Caco-2 (cell line): ENCODE data around the gene EWSR1. TPM values are rescaled to one million over a fixed set of nuclear protein-coding genes. Genes with fewer than 3 reads are reported as not detected.

Experiments
- BruUV-seq: library from RNA; stranded (reverse); fragments of 400-500 nt; replicated peaks from 2 replicates; lab custom pipeline; 2021; lab: Mats Ljungman, UMichigan
- CTCF ChIA-PET: fragments of 300-600 bp; sonication (Branson Sonifier 250); formaldehyde crosslinking; loops from one replicate; lab custom pipeline; 2022; ENCODE audit warnings: antibody characterized with exemption; lab: Charles Lee
- POLR2A ChIA-PET: fragments of 300-600 bp; sonication (Branson Sonifier 250); formaldehyde crosslinking; loops from one replicate; lab custom pipeline; 2022; ENCODE audit warnings: antibody characterized with exemption; lab: Charles Lee
- DNase-seq, 2 experiments: peaks; one replicate each; pipeline versions ENCODE4 v3.0.0 to v3.0.0-alpha.2; 2020 to 2022
- H3K27me3 ChIP-seq: replicated peaks from 2 replicates; pipeline ENCODE4 v1.6.0; 2011; ENCODE audit warnings: low read length; ENCODE audit not compliant: control insufficient read depth, insufficient read depth
- H3K36me3 ChIP-seq: 2 replicates; pipeline ENCODE4 v1.5.1; 2011; ENCODE audit warnings: low read length; ENCODE audit not compliant: control insufficient read depth, insufficient read depth
- H3K4me1 ChIP-seq: fragments of 250-450 bp; sonication (Bioruptor Pico); 2 replicates; pipeline ENCODE4 v1.5.1; 2020; ENCODE audit warnings: mild to moderate bottlenecking
- H3K4me3 ChIP-seq: 2 replicates; pipeline ENCODE4 v1.5.1; 2011; ENCODE audit warnings: low read depth, mild to moderate bottlenecking, control low read depth, low read length
- H3K9me3 ChIP-seq: fragments of 250-450 bp; sonication (Bioruptor Pico); 2 replicates; pipeline ENCODE4 v1.5.1; 2020; ENCODE audit warnings: mild to moderate bottlenecking, moderate library complexity
- H3K27ac Mint-ChIP-seq: one replicate; pipeline ENCODE4 v1.8.0; 2022; ENCODE audit warnings: mixed read lengths; ENCODE audit not compliant: unreplicated experiment
- H3K27me3 Mint-ChIP-seq: one replicate; pipeline ENCODE4 v1.8.0; 2022; ENCODE audit warnings: mixed read lengths; ENCODE audit not compliant: insufficient read depth, unreplicated experiment
- H3K36me3 Mint-ChIP-seq: one replicate; pipeline ENCODE4 v1.8.0; 2022; ENCODE audit warnings: mild to moderate bottlenecking, mixed read lengths; ENCODE audit not compliant: insufficient read depth, unreplicated experiment
- H3K4me1 Mint-ChIP-seq: one replicate; pipeline ENCODE4 v1.8.0; 2022; ENCODE audit warnings: low read depth, mixed read lengths; ENCODE audit not compliant: unreplicated experiment
- H3K4me3 Mint-ChIP-seq: one replicate; pipeline ENCODE4 v1.8.0; 2022; ENCODE audit warnings: mild to moderate bottlenecking, moderate library complexity, mixed read lengths; ENCODE audit not compliant: unreplicated experiment
- H3K9me3 Mint-ChIP-seq: one replicate; pipeline ENCODE4 v1.8.0; 2022; ENCODE audit warnings: mixed read lengths; ENCODE audit not compliant: unreplicated experiment
- intact Hi-C: fragments of 100-400 bp; cut with micrococcal nuclease; formaldehyde crosslinking; loops from one replicate; pipeline ENCODE4 v1.10.0; 2022; ENCODE audit not compliant: unreplicated experiment
- total RNA-seq: library from RNA; stranded (reverse); gene quantifications from 2 replicates; pipeline ENCODE4 v1.2.3, GENCODE V29; 2022
- TF ChIP-seq, protein P1 (sequence below), 2 experiments: fragments of 200-600 bp in 1 of 2; IDR thresholded peaks; 1 replicate in 1 of 2; 2 replicates in 1 of 2; pipeline versions ENCODE4 v1.5.1 to v1.8.0; 2011 to 2022; ENCODE audit warnings: antibody characterized with exemption in 1 of 2, control low read depth in 1 of 2, inconsistent platforms in 1 of 2, low read depth in 1 of 2, low read length in 1 of 2, mild to moderate bottlenecking in 1 of 2, moderate library complexity in 1 of 2; ENCODE audit not compliant: insufficient read depth in 1 of 2, severe bottlenecking in 1 of 2, unreplicated experiment in 1 of 2

The EWSR1 gene
- total RNA-seq, 1 experiment from 2014 or later = 358 TPM

DNA sequence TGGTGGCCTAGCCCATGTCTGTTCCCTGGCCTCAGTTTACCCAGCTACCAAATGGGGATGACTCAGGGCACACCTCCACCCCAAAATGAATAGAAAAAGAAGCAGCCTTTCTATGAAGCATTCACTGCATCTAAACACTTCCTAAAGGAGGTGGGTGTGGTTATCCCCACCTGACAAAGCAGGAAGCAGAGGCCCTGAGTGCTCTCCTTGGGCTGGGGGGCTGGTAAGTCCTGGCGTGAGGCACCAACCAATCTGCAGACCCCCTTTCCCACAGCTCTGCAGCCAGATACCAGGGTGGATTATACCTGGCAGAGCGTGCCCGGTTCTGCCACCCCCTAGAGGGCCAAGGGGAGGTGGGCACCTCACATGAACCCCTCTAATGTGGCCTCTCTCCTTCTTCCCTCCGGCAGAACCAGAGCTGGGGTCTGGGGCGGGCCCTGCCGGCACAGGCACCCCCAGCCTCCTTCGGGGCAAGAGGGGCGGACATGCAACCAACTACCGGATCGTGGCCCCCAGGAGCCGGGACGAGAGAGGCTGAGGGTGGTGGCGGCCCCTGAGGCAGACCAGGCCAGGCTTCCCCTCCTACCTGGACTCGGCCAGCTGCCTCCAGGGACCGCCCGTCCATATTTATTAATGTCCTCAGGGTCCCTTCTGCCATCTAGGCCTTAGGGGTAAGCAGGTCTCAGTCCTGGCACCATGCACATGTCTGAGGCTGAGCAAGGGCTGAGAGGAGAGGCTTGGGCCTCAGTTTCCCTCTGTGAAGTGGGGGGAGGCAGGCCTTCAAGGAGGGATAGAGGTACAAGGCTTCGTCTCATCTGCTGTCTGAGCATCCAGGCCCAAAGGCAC lies 9.4 kb upstream of the EWSR1 start:
- Histone ChIP-seq H3K27me3 (no peaks in the 10 kb centered on the region), H3K4me3 (no peak overlapping the region), H3K9me3 (no peaks in the 10 kb centered on the region), H3K36me3 (no peaks in the 10 kb centered on the region; the same call in 1 of the 2 replicates), H3K4me1 (no peaks in the 10 kb centered on the region)
- ChIA-PET CTCF (interaction anchor here (0.5 to 1.5 kb wide), 4 partner anchors 11 to 56 kb away, joined by 4 to 10 read pairs (median 4); no protein-coding TSS in a partner anchor), POLR2A (no interaction called here)
- intact Hi-C loops = no loop called here
- Mint-ChIP-seq H3K9me3 (no peaks in the 10 kb centered on the region), H3K36me3 (no peaks in the 10 kb centered on the region), H3K27me3 (no peaks in the 10 kb centered on the region), H3K4me1 (no peaks in the 10 kb centered on the region), H3K27ac (no peak overlapping the region), H3K4me3 (no peak overlapping the region)
- no peak for DNase-seq
- no TSS peak for BruUV-seq
- TF ChIP-seq, protein P1, sequence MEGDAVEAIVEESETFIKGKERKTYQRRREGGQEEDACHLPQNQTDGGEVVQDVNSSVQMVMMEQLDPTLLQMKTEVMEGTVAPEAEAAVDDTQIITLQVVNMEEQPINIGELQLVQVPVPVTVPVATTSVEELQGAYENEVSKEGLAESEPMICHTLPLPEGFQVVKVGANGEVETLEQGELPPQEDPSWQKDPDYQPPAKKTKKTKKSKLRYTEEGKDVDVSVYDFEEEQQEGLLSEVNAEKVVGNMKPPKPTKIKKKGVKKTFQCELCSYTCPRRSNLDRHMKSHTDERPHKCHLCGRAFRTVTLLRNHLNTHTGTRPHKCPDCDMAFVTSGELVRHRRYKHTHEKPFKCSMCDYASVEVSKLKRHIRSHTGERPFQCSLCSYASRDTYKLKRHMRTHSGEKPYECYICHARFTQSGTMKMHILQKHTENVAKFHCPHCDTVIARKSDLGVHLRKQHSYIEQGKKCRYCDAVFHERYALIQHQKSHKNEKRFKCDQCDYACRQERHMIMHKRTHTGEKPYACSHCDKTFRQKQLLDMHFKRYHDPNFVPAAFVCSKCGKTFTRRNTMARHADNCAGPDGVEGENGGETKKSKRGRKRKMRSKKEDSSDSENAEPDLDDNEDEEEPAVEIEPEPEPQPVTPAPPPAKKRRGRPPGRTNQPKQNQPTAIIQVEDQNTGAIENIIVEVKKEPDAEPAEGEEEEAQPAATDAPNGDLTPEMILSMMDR (IDR thresholded peaks at IDR 0.05; ENCODE audit: insufficient read depth in 1 of 2, low read depth in 1 of 2, low read length in 1 of 2, severe bottlenecking in 1 of 2, unreplicated experiment in 1 of 2) = no peak

DNA sequence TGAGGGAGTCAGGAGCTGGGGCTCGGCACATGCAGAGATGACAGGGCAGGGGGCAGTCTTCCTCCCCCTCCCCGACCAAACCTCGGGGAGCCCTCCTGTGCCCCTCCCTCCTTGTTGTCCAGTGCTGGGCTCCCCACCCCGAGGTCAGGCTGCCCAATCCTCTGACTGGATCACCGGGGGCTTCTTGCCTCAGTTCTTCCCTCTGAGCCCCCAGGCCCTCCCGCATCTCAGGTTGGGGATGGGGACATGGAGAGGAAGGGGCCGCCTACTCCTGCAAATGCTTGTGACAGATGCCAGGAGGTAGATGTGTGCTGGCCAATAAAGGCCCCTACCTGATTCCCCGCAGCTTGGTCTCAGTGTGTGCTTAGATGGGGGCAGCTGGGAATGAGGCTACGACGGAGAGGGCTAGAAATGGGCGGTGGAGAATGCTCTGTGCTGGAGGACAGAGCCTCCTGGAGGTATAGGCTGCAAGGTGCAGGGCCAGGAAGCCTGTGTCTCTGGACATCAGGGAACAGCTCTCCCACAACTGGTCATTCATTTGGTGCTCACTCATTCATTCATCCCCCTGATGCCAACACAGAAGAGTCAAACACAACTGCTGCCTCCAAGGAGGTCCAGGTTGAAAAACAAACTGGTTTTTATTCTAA lies 8.7 kb upstream of the EWSR1 start:
- Mint-ChIP-seq H3K36me3 (no peaks in the 10 kb centered on the region), H3K9me3 (no peaks in the 10 kb centered on the region), H3K4me1 (no peaks in the 10 kb centered on the region), H3K27ac (no peak overlapping the region), H3K4me3 (no peak overlapping the region), H3K27me3 (no peaks in the 10 kb centered on the region)
- Histone ChIP-seq H3K4me3 (no peak overlapping the region), H3K9me3 (no peaks in the 10 kb centered on the region), H3K27me3 (no peaks in the 10 kb centered on the region), H3K36me3 (no peaks in the 10 kb centered on the region; the same call in none of the 2 replicates), H3K4me1 (no peaks in the 10 kb centered on the region)
- CTCF ChIA-PET = interaction anchor here (0.5 to 1.5 kb wide), 7 partner anchors 12 to 261 kb away, joined by 4 to 10 read pairs (median 4); partner anchors contain the start of gene EMID1
- intact Hi-C loops = no loop called here
- DNase-seq = peak in 1 of 2 experiments; percentile 52
- TF ChIP-seq, protein P1 (IDR thresholded peaks at IDR 0.05; ENCODE audit: insufficient read depth in 1 of 2, low read depth in 1 of 2, low read length in 1 of 2, severe bottlenecking in 1 of 2, unreplicated experiment in 1 of 2) = peak; percentile 16 to 32
- POLR2A ChIA-PET = no interaction called here
- BruUV-seq = no TSS peak

DNA sequence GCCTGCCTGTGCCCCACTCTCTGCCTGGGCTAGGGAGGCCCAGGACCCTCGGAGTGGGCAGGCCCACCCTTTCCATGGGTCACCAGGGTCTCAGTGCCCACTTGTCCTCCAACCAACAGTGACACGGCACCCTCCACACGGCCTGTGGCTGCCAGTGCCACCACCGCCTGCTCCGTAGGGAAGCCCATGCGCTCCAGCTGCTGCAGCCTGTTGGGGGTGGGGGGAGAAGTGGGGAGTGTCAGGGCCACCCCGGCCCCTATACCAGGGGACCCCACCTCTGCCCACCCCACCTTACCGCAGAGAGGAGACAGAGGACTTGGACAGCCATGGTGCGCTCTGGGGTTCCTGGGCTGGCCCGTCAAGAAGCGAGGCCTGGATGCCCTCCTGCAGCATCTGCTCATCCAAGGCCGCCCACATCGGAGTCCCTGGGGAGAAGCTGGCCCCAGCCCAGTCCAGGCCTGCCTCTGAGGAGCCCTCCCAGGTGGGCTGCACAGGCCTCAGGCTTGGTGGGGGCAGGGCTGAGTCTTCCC lies 8.0 kb upstream of the EWSR1 start:
- BruUV-seq = no TSS peak
- ChIA-PET CTCF (interaction anchor here (0.6 to 1.5 kb wide), 6 partner anchors 15 to 260 kb away, joined by 4 to 5 read pairs (median 4); partner anchors contain the start of gene EMID1), POLR2A (no interaction called here)
- Histone ChIP-seq H3K36me3 (peaks cover under 1% of the 10 kb centered on the region), H3K4me3 (no peak overlapping the region), H3K4me1 (no peaks in the 10 kb centered on the region), H3K27me3 (no peaks in the 10 kb centered on the region), H3K9me3 (no peaks in the 10 kb centered on the region)
- Mint-ChIP-seq H3K36me3 (no peaks in the 10 kb centered on the region), H3K27ac (no peak overlapping the region), H3K4me3 (no peak overlapping the region), H3K27me3 (no peaks in the 10 kb centered on the region), H3K9me3 (no peaks in the 10 kb centered on the region), H3K4me1 (no peaks in the 10 kb centered on the region)
- intact Hi-C loops = no loop called here
- no peak for DNase-seq
- TF ChIP-seq, protein P1 (IDR thresholded peaks at IDR 0.05; ENCODE audit: insufficient read depth in 1 of 2, low read depth in 1 of 2, low read length in 1 of 2, severe bottlenecking in 1 of 2, unreplicated experiment in 1 of 2) = no peak
